ENCODE measurements around the gene CLSTN2. TPM values are rescaled to one million over a fixed set of nuclear protein-coding genes. Genes with fewer than 3 reads are reported as not detected.

Gene CLSTN2
- total RNA-seq, 1 experiment from 2014 or later, result 0.68 TPM

DNA sequence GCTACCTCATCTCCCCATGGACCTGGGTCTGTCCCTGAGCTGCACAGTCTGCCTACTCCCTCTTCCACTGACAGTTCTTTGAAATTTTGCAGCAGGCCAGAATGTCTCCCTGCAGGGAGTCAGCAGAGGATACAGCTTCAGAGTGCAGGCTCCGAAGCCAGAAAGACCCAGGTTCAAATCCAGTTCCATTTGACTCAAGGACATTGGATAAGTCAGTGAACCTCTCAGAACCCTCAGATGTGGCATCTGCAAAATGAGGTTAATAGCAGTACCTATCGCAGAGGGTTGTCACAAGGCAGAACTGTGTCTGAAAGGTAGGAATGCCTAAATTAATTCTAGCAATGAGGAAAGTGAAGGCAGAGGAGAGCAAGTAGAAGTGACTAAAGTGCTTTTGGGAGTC lies 498.4 kb downstream of the CLSTN2 start:
- Histone ChIP-seq H2BK15ac (ENCODE audit: low read depth, low read length) (no peak overlapping the region), H4K8ac (replicated peaks; ENCODE audit: insufficient read length, low read depth, low read length) (no peak overlapping the region), H3K4ac (ENCODE audit: low read depth, low read length) (no peak overlapping the region), H2BK120ac (ENCODE audit: low read depth, low read length, poor library complexity, severe bottlenecking) (no peak overlapping the region), H3K4me2 (ENCODE audit: insufficient read depth, insufficient read length, low read length) (no peak overlapping the region), H4K20me1 (ENCODE audit: control insufficient read depth, insufficient read depth, insufficient read length) (no peaks in the 10 kb centered on the region), H3T11ph (ENCODE audit: low read length) (no peak overlapping the region), H4K5ac (ENCODE audit: insufficient read length, low read depth, low read length) (no peak overlapping the region), H3K14ac (ENCODE audit: insufficient read depth, low read length) (no peak overlapping the region), H3K4me1 (ENCODE audit: insufficient read depth, low read length) (no peaks in the 10 kb centered on the region; the same call in 1 of the 2 replicates), H3K18ac (ENCODE audit: insufficient read length, low read depth, low read length) (no peak overlapping the region), H3K79me1 (ENCODE audit: insufficient read depth, low read depth, low read length, poor library complexity, severe bottlenecking) (no peaks in the 10 kb centered on the region), H4K91ac (ENCODE audit: insufficient read length, low read depth, low read length) (no peak overlapping the region), H2AK5ac (ENCODE audit: insufficient read length, low read length) (no peak overlapping the region), H3K23ac (ENCODE audit: insufficient read length, low read depth, low read length) (no peak overlapping the region), H2BK20ac (ENCODE audit: low read depth, low read length, poor library complexity, severe bottlenecking) (no peak overlapping the region), H3K23me2 (ENCODE audit: insufficient read length, low read depth, low read length, poor library complexity, severe bottlenecking) (no peaks in the 10 kb centered on the region), H2AFZ (ENCODE audit: low read length) (no peak overlapping the region), H3K27ac (ENCODE audit: insufficient read length, low read depth, low read length) (no peak overlapping the region), H3K27me3 (ENCODE audit: insufficient read depth, low read length) (no peaks in the 10 kb centered on the region), H3K79me2 (ENCODE audit: insufficient read depth, low read length) (no peaks in the 10 kb centered on the region), H2BK12ac (ENCODE audit: insufficient read length, low read depth, low read length) (no peak overlapping the region), H3K9ac (ENCODE audit: extremely low read depth, insufficient read length, low read length) (no peak overlapping the region), H3K9me3 (ENCODE audit: control insufficient read depth, low read depth, low read length) (no peaks in the 10 kb centered on the region), H3K56ac (ENCODE audit: insufficient read length, low read depth, low read length) (no peak overlapping the region), H2BK5ac (ENCODE audit: insufficient read length, low read length) (no peak overlapping the region)
- H3K27me3 Mint-ChIP-seq (ENCODE audit: low read depth), result no peaks in the 10 kb centered on the region
- H3K27ac Mint-ChIP-seq, result peak overlapping the region in 1 of 3 experiments; percentile 26; a peak in 1 of 7 replicates
- WGBS (ENCODE audit: extremely low coverage, insufficient read length, low lambda C conversion rate), result no CpG with 5 or more reads among the region's 2 CpGs
- TF ChIP-seq, protein P1, sequence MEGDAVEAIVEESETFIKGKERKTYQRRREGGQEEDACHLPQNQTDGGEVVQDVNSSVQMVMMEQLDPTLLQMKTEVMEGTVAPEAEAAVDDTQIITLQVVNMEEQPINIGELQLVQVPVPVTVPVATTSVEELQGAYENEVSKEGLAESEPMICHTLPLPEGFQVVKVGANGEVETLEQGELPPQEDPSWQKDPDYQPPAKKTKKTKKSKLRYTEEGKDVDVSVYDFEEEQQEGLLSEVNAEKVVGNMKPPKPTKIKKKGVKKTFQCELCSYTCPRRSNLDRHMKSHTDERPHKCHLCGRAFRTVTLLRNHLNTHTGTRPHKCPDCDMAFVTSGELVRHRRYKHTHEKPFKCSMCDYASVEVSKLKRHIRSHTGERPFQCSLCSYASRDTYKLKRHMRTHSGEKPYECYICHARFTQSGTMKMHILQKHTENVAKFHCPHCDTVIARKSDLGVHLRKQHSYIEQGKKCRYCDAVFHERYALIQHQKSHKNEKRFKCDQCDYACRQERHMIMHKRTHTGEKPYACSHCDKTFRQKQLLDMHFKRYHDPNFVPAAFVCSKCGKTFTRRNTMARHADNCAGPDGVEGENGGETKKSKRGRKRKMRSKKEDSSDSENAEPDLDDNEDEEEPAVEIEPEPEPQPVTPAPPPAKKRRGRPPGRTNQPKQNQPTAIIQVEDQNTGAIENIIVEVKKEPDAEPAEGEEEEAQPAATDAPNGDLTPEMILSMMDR (conservative IDR thresholded peaks at IDR 0.05), result no peak
- H3K4me3 Mint-ChIP-seq, result no peak overlapping the region
- DNase-seq, result no peak
- H3K36me3 Mint-ChIP-seq (ENCODE audit: insufficient read depth in 1 of 3, low read depth in 3 of 3), result no peaks in the 10 kb centered on the region
- no peaks in the 10 kb centered on the region for H3K9me3 Mint-ChIP-seq
- peaks cover 4 to 7% of the 10 kb centered on the region in 2 experiments; a peak in 3 of 4 replicates for H3K4me1 Mint-ChIP-seq

All from H9 (cell line).